TTC549 (cell line): Measurements from ENCODE around the gene FRAT1.

Source experiments
- FAIRE-seq: peaks from 2 replicates; lab custom pipeline; 2012; peaks lifted over from hg19 to GRCh38; lab: Jason Lieb, UNC

Gene FRAT1

GRCh38 chr10:97367126-97367649 is 48.1 kb downstream of the FRAT1 start:
- FAIRE-seq: no peak
